Measurements from ENCODE around the gene ZNF563.

DNA sequence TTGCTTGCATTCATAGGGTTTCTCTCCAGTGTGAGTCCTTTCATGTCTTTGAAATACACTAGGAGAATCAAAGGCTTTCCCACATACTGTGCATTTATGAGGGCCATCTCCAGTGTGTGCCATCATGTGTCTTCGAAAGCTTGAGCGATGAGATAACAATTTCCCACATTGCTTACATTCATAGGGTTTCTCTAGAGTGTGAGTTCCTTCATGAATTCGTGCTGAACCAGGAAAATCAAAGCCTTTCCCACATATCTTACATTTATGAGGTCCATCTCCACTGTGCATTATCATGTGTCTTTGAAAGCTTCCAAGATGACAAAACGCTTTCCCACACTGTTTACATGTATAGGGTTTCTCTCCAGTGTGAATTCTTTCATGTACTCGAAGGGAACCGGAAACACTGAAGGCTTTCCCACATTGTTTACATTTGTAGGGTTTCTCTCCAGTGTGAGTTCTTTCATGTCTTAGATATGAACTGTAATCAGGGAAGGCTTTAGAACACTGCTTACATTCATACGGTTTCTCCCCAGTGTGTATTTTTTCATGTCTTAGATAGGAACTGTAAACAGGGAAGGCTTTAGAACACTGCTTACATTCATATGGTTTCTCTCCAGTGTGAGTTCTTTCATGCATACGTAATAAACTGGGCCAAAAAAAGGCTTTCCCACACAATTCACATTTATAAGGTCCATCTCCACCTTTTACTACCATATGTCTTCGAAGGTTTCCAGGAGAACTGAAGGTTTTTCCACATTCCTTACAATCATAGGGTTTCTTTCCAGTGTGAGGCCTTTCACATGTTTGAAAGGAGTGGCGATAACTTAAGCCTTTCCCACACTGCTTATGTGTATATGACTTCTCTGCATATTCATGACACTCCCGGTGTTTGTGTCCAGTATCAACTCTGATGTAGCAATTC lies 60.2 kb downstream of the ZNF563 start:
- no peak for TF ChIP-seq REST (IDR thresholded peaks at IDR 0.05; ENCODE audit: insufficient read depth in 1 of 2, low read depth in 2 of 2, low read length in 2 of 2)
- TF ChIP-seq POLR2AphosphoS5 (IDR thresholded peaks at IDR 0.05; ENCODE audit: low read depth, low read length), result no peak

Data from PFSK-1 (cell line).